K562 (cell line): Measurements from ENCODE around the gene MECR. TPM values are rescaled to one million over a fixed set of nuclear protein-coding genes. Genes with fewer than 3 reads are reported as not detected.

Experiments
- CBX8 ChIP-seq: fragments of 200-600 bp; sonication (generic); IDR thresholded peaks from 2 replicates; pipeline ENCODE4 v1.6.1; 2012; ENCODE audit warnings: borderline replicate concordance, mixed run types, low read depth, mild to moderate bottlenecking, moderate library complexity, mixed read lengths, low read length, control low read depth, inconsistent platforms; ENCODE audit not compliant: poor library complexity, severe bottlenecking; ENCODE audit errors: extremely low read depth
- CREB1 ChIP-seq, 2 experiments: sonication (generic) in 1 of 2; formaldehyde crosslinking in 1 of 2; IDR thresholded peaks; 2 replicates each; pipeline versions ENCODE4 v1.6.1 to v1.8.0; 2012 to 2022; ENCODE audit warnings: inconsistent platforms in 1 of 2, mild to moderate bottlenecking in 1 of 2, missing genetic modification reagents in 1 of 2, moderate library complexity in 1 of 2
- DACH1 ChIP-seq: fragments of 450-650 bp; IDR thresholded peaks from 2 replicates; pipeline ENCODE4 v1.6.1; 2018; ENCODE audit not compliant: partially characterized antibody
- DNMT1 ChIP-seq: fragments of 450-650 bp; IDR thresholded peaks from 2 replicates; pipeline ENCODE4 v1.6.1; 2016; ENCODE audit warnings: antibody characterized with exemption, mild to moderate bottlenecking
- FOSL1 ChIP-seq: fragments of 200-800 bp; sonication (Bioruptor generic); conservative IDR thresholded peaks from 2 replicates; pipeline ENCODE4 v1.6.1; 2016; ENCODE audit warnings: missing genetic modification characterization, missing compliant biosample characterization
- KDM4B ChIP-seq, 2 experiments: fragments of 450-650 bp in 1 of 2; sonication (generic) in 1 of 2; IDR thresholded peaks; 2 replicates each; pipeline ENCODE4 v1.6.1; 2016 to 2017; ENCODE audit warnings: borderline replicate concordance in 2 of 2, antibody characterized with exemption in 1 of 2, low read depth in 1 of 2, mild to moderate bottlenecking in 1 of 2
- MAFK ChIP-seq: IDR thresholded peaks from 2 replicates; pipeline ENCODE4 v1.6.1; 2011; ENCODE audit warnings: low read length, improper control_type of control experiment
- MCM3 ChIP-seq: fragments of 450-650 bp; IDR thresholded peaks from 2 replicates; pipeline ENCODE4 v1.6.1; 2016
- MTA2 ChIP-seq: fragments of 450-650 bp; IDR thresholded peaks from 2 replicates; pipeline ENCODE4 v1.6.1; 2016; ENCODE audit warnings: low read depth
- SOX6 ChIP-seq: fragments of 450-650 bp; IDR thresholded peaks from 2 replicates; pipeline ENCODE4 v1.6.1; 2014; ENCODE audit warnings: mild to moderate bottlenecking
- ZBTB34 ChIP-seq: fragments of 250-450 bp; sonication (Bioruptor Pico); IDR thresholded peaks from 2 replicates; pipeline ENCODE4 v1.8.0; 2021; ENCODE audit warnings: mild to moderate bottlenecking, moderate library complexity
- ZKSCAN1 ChIP-seq: fragments of 150-350 bp; IDR thresholded peaks from 2 replicates; pipeline ENCODE4 v1.6.1; 2016; ENCODE audit warnings: low read depth, low read length
- ZNF263 ChIP-seq: sonication (generic); formaldehyde crosslinking; IDR thresholded peaks from 2 replicates; pipeline ENCODE4 v1.8.0; 2022; ENCODE audit warnings: mild to moderate bottlenecking, missing genetic modification reagents, borderline replicate concordance
- ZNF408 ChIP-seq: fragments of 250-450 bp; sonication (Bioruptor Pico); IDR thresholded peaks from 2 replicates; pipeline ENCODE4 v1.4.0; 2020; ENCODE audit warnings: low read depth, mild to moderate bottlenecking, moderate library complexity
- ZNF41 ChIP-seq: fragments of 250-450 bp; sonication (Bioruptor Pico); conservative IDR thresholded peaks from 2 replicates; pipeline ENCODE4 v1.4.0; 2020; ENCODE audit warnings: mild to moderate bottlenecking
- ZNF551 ChIP-seq: fragments of 250-450 bp; sonication (Bioruptor Pico); IDR thresholded peaks from 2 replicates; pipeline ENCODE4 v1.5.0; 2021; ENCODE audit warnings: mild to moderate bottlenecking, moderate library complexity
- ZNF695 ChIP-seq: fragments of 450-650 bp; formaldehyde crosslinking; IDR thresholded peaks from 2 replicates; pipeline ENCODE4 v1.4.0; 2020; ENCODE audit warnings: mild to moderate bottlenecking, moderate library complexity
- polyA plus RNA-seq, 8 experiments: library from polyadenylated mRNA; depleted of rRNA in 4 of 8; stranded (reverse) in 5 of 8; unstranded in 3 of 8; fragments of >200 nt; fragmentation: Nextera tagmentation in 2 of 8; fragmentation: Illumina TruSeq in 1 of 8; extraction: Ambion mirVana in 2 of 8; extraction: Trizol in 1 of 8; gene quantifications; 2 replicates each; pipeline versions ENCODE4 v1.2.1 to v1.2.3, GENCODE V29; 2011 to 2014; ENCODE audit warnings: inconsistent platforms in 1 of 8, missing spikeins in 1 of 8
- total RNA-seq, 7 experiments: library from RNA; depleted of rRNA in 6 of 7; stranded (reverse); fragments of >200 nt in 6 of 7; fragmentation: Illumina TruSeq in 2 of 7; extraction: Trizol in 2 of 7; gene quantifications; 2 replicates each; pipeline versions ENCODE4 v1.2.1 to v1.2.3, GENCODE V29; 2011 to 2021; ENCODE audit warnings: low replicate concordance in 1 of 7
- TF ChIP-seq, protein P1 (sequence below): fragments of 450-650 bp; IDR thresholded peaks from 2 replicates; pipeline ENCODE4 v1.6.1; 2018; ENCODE audit not compliant: partially characterized antibody
- TF ChIP-seq, protein P2 (sequence below), 2 experiments: IDR thresholded peaks; 2 replicates each; pipeline ENCODE4 v1.6.1; 2011; ENCODE audit warnings: borderline replicate concordance in 1 of 2, control low read depth in 1 of 2, low read depth in 1 of 2, low read length in 1 of 2, mild to moderate bottlenecking in 1 of 2, mixed read lengths in 1 of 2, moderate library complexity in 1 of 2; ENCODE audit not compliant: insufficient read depth in 1 of 2, insufficient read length in 1 of 2, poor library complexity in 1 of 2, severe bottlenecking in 1 of 2; ENCODE audit errors: extremely low read depth in 1 of 2
- TF ChIP-seq, protein P3 (sequence below): fragments of 450-650 bp; formaldehyde crosslinking; IDR thresholded peaks from 2 replicates; pipeline ENCODE4 v1.4.0; 2022; ENCODE audit warnings: missing genetic modification characterization

The MECR gene
- total and polyA plus RNA-seq, 9 of the 15 experiments (the other 6 are each of a cell fraction or from before 2014, with no cell fraction given), result 10.4 to 58.6 (median 42.9) TPM

DNA sequence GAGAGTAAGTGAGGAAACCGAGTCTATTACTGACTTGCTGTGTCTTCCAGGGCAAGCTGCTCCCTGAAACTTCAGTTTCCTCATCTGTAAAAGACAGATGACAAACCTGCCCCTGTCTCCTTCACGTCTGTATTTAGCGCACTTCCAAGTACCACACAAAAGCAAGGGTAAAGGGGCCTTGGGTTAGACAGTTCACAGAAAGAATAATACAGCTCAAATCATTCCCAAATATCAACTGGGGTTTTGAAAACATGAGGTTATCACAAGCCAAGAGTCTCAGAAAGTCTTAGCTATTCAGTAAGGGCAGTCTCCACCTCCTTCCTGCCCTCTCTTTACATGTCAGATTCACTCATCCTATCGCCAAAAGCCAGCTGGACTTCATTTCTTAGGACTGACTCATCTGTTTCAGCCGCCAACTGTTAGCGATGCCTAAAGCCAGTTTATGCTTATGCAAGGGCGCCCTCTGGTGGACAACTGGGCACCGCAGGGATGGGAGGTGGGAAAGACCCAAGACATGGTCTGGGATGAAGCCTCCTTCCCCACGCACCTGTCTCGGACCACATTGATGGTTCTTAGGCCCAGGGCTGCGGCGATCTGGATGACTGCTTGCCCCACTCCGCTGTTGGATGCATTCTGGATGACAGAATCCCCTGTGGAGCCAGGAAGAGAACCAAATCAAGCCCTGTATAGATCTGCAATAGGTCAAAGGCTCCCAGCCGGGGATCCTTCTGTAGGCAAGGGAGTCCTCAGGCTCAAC is 28.0 kb downstream of the MECR start (continued):
- TF ChIP-seq, protein P1, sequence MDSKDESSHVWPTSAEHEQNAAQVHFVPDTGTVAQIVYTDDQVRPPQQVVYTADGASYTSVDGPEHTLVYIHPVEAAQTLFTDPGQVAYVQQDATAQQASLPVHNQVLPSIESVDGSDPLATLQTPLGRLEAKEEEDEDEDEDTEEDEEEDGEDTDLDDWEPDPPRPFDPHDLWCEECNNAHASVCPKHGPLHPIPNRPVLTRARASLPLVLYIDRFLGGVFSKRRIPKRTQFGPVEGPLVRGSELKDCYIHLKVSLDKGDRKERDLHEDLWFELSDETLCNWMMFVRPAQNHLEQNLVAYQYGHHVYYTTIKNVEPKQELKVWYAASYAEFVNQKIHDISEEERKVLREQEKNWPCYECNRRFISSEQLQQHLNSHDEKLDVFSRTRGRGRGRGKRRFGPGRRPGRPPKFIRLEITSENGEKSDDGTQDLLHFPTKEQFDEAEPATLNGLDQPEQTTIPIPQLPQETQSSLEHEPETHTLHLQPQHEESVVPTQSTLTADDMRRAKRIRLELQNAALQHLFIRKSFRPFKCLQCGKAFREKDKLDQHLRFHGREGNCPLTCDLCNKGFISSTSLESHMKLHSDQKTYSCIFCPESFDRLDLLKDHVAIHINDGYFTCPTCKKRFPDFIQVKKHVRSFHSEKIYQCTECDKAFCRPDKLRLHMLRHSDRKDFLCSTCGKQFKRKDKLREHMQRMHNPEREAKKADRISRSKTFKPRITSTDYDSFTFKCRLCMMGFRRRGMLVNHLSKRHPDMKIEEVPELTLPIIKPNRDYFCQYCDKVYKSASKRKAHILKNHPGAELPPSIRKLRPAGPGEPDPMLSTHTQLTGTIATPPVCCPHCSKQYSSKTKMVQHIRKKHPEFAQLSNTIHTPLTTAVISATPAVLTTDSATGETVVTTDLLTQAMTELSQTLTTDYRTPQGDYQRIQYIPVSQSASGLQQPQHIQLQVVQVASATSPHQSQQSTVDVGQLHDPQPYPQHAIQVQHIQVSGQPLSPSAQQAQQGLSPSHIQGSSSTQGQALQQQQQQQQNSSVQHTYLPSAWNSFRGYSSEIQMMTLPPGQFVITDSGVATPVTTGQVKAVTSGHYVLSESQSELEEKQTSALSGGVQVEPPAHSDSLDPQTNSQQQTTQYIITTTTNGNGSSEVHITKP, result peak; percentile 62
- no peak for TF ChIP-seq ZBTB34 (CRISPR knock-in tag)
- TF ChIP-seq ZNF41 (CRISPR knock-in tag), result no peak
- peak; percentile 84 for TF ChIP-seq SOX6
- TF ChIP-seq, protein P2, sequence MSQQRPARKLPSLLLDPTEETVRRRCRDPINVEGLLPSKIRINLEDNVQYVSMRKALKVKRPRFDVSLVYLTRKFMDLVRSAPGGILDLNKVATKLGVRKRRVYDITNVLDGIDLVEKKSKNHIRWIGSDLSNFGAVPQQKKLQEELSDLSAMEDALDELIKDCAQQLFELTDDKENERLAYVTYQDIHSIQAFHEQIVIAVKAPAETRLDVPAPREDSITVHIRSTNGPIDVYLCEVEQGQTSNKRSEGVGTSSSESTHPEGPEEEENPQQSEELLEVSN (IDR thresholded peaks at IDR 0.05; ENCODE audit: borderline replicate concordance in 1 of 2, extremely low read depth in 1 of 2, insufficient read depth in 1 of 2, insufficient read length in 1 of 2, low read depth in 1 of 2, low read length in 1 of 2, poor library complexity in 1 of 2, severe bottlenecking in 1 of 2), result no peak
- TF ChIP-seq ZNF263, result peak; percentile 48; the same call in 1 of the 2 replicates
- TF ChIP-seq, protein P3, sequence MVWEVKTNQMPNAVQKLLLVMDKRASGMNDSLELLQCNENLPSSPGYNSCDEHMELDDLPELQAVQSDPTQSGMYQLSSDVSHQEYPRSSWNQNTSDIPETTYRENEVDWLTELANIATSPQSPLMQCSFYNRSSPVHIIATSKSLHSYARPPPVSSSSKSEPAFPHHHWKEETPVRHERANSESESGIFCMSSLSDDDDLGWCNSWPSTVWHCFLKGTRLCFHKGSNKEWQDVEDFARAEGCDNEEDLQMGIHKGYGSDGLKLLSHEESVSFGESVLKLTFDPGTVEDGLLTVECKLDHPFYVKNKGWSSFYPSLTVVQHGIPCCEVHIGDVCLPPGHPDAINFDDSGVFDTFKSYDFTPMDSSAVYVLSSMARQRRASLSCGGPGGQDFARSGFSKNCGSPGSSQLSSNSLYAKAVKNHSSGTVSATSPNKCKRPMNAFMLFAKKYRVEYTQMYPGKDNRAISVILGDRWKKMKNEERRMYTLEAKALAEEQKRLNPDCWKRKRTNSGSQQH (CRISPR knock-in tag), result peak; percentile 56; the same call in 1 of the 2 replicates
- peak; percentile 99 for TF ChIP-seq FOSL1 (tag)
- TF ChIP-seq ZKSCAN1, result 0 out of 2 replicates have a peak, but pooled peaks have one; percentile 57
- no peak for TF ChIP-seq MCM3
- no peak for TF ChIP-seq DNMT1
- no peak for TF ChIP-seq CBX8
- no peak for TF ChIP-seq ZNF695 (CRISPR knock-in tag)
- peak; percentile 77 for TF ChIP-seq MTA2
- no peak for TF ChIP-seq CREB1 (IDR thresholded peaks at IDR 0.05)
- no peak for TF ChIP-seq CREB1 (CRISPR knock-in tag; IDR thresholded peaks at IDR 0.05)
- TF ChIP-seq MAFK, result peak; percentile 84
- no peak for TF ChIP-seq KDM4B (IDR thresholded peaks at IDR 0.05; ENCODE audit: borderline replicate concordance in 2 of 2, low read depth in 1 of 2)
- no peak for TF ChIP-seq ZNF408 (CRISPR knock-in tag)
- TF ChIP-seq ZNF551 (CRISPR knock-in tag), result no peak
- peak; percentile 96 for TF ChIP-seq DACH1
